GM12873 (cell line): Measurements from ENCODE around the gene SLC5A7.

Experiments
- CTCF ChIP-seq: IDR thresholded peaks from 2 replicates; pipeline ENCODE4 v1.5.1; 2012; ENCODE audit warnings: low read depth, mild to moderate bottlenecking, moderate library complexity, low read length, control low read depth; ENCODE audit not compliant: insufficient read depth; ENCODE audit errors: missing control alignments

Gene SLC5A7

GRCh38 chr2:107992069-107992468 lies 5.7 kb downstream of the SLC5A7 start:
- no peak for TF ChIP-seq CTCF

- no peak for TF ChIP-seq CTCF
Measured at GRCh38 chr2:107999158-107999557, 12.8 kb downstream of the SLC5A7 start.

- TF ChIP-seq CTCF: no peak
Measured at GRCh38 chr2:108010912-108011591, 24.7 kb downstream of the SLC5A7 start.

- TF ChIP-seq CTCF: no peak
Measured at GRCh38 chr2:108013305-108013704, 27.0 kb downstream of the SLC5A7 start.

GRCh38 chr2:108022628-108023027 lies 36.3 kb downstream of the SLC5A7 start:
- no peak for TF ChIP-seq CTCF

GRCh38 chr2:108023776-108024175 lies 37.5 kb downstream of the SLC5A7 start:
- TF ChIP-seq CTCF: no peak

- TF ChIP-seq CTCF: no peak
Measured at GRCh38 chr2:108026092-108026794, 39.9 kb downstream of the SLC5A7 start.
